Hepatocyte (in vitro differentiated cells): ENCODE results near the gene PSAPL1. TPM values are rescaled to one million over a fixed set of nuclear protein-coding genes. Genes with fewer than 3 reads are reported as not detected.

Source experiments
- DNase-seq: peaks from one replicate; pipeline ENCODE4 v3.0.0-alpha.2; 2016; ENCODE audit warnings: low spot score
- H2AFZ ChIP-seq: fragments of 200-600 bp; sonication (generic); 2 replicates; pipeline ENCODE4 v1.6.0; 2016; ENCODE audit warnings: antibody characterized with exemption, mild to moderate bottlenecking
- H3K27ac ChIP-seq: fragments of 200-600 bp; sonication (generic); 2 replicates; pipeline ENCODE4 v1.5.1; 2016; ENCODE audit warnings: mild to moderate bottlenecking
- H3K27me3 ChIP-seq: fragments of 200-600 bp; sonication (generic); 2 replicates; pipeline ENCODE4 v1.6.1; 2016
- H3K36me3 ChIP-seq: fragments of 200-600 bp; sonication (generic); replicated peaks from 2 replicates; pipeline ENCODE4 v1.5.1; 2016; ENCODE audit warnings: low read depth; ENCODE audit not compliant: insufficient read depth
- H3K4me1 ChIP-seq: fragments of 200-600 bp; sonication (generic); 2 replicates; pipeline ENCODE4 v1.5.1; 2016; ENCODE audit warnings: mild to moderate bottlenecking, moderate library complexity; ENCODE audit not compliant: insufficient read depth
- H3K4me2 ChIP-seq: fragments of 200-600 bp; sonication (generic); 2 replicates; pipeline ENCODE4 v1.6.0; 2016
- H3K4me3 ChIP-seq: fragments of 200-600 bp; sonication (generic); 2 replicates; pipeline ENCODE4 v1.5.1; 2016; ENCODE audit warnings: mild to moderate bottlenecking
- H3K79me2 ChIP-seq: fragments of 200-600 bp; sonication (generic); 2 replicates; pipeline ENCODE4 v1.6.0; 2017; ENCODE audit warnings: mild to moderate bottlenecking
- H3K9me2 ChIP-seq: fragments of 200-600 bp; sonication (generic); replicated peaks from 2 replicates; pipeline ENCODE4 v1.6.0; 2017; ENCODE audit warnings: mild to moderate bottlenecking; ENCODE audit not compliant: insufficient read depth
- H3K9me3 ChIP-seq: fragments of 200-600 bp; sonication (generic); 2 replicates; pipeline ENCODE4 v1.5.1; 2016; ENCODE audit warnings: low read depth, mild to moderate bottlenecking
- H4K20me1 ChIP-seq: fragments of 200-600 bp; sonication (generic); 2 replicates; pipeline ENCODE4 v1.6.0; 2016; ENCODE audit warnings: mild to moderate bottlenecking; ENCODE audit not compliant: insufficient read depth, poor library complexity, severe bottlenecking
- EZH2 ChIP-seq: fragments of 200-600 bp; sonication (generic); IDR thresholded peaks from 2 replicates; pipeline ENCODE4 v1.6.1; 2016; ENCODE audit warnings: antibody characterized with exemption, mild to moderate bottlenecking, borderline replicate concordance
- EZH2phosphoT487 ChIP-seq: fragments of 200-600 bp; sonication (generic); IDR thresholded peaks from one replicate; pipeline ENCODE4 v1.6.1; 2018; ENCODE audit warnings: antibody characterized with exemption, mild to moderate bottlenecking, low read depth, moderate library complexity; ENCODE audit not compliant: unreplicated experiment, severe bottlenecking
- WGBS: methylation state at CpG from one replicate; pipeline ENCODE4 v1.1.6; 2016; ENCODE audit warnings: low lambda C conversion rate; ENCODE audit errors: missing lambda C conversion rate; 5-methylcytosine and 5-hydroxymethylcytosine counted together
- polyA plus RNA-seq: library from polyadenylated mRNA; unstranded; fragments of >200 nt; fragmentation: Nextera tagmentation; extraction: Ambion mirVana; gene quantifications from 2 replicates; pipeline ENCODE4 v1.2.1, GENCODE V29; 2016
- total RNA-seq: library from RNA; depleted of rRNA; stranded (reverse); fragments of >200 nt; gene quantifications from 2 replicates; pipeline ENCODE4 v1.2.3, GENCODE V29; 2014
- TF ChIP-seq, protein P1 (sequence below): fragments of 200-600 bp; sonication (generic); IDR thresholded peaks from 2 replicates; pipeline ENCODE4 v1.5.1; 2016; ENCODE audit warnings: antibody characterized with exemption, mild to moderate bottlenecking; ENCODE audit not compliant: poor library complexity

Gene PSAPL1
- total and polyA plus RNA-seq, 2 experiments from 2014 or later, result 4.3 to 4.4 TPM

DNA sequence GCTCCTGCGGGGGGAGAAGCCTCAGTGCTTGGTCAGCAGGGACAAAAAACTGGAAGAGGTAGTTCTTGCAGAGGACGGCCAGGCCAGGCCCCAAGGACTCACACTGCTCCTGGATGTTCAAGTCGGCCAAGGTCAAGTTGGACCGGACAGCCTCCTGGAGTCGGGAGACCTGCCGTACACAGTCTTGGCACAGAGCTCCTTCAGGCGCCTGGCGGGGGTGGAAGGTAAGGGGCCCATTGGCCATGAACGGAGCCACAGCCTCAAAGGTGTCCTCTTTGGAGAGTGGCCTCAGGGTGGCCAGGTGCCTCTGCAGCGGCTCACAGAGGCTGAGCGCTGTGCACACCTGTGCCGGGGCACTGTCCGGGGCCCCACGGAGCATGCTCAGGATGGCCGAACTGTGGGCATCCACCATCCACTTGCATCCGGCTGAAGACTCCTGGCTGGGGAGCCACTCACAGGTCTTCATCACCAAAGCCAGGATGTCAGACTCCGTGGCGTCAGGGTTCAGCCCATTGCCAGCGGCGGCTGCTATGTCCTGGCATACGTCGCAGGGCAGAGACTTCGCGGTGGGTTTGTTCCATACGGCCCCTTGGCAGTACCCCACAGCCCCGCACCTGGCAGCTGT, 477 bp downstream of the PSAPL1 start:
- Histone ChIP-seq H3K36me3 (no peaks in the 10 kb centered on the region), H3K4me2 (peak overlapping the region; percentile 28), H4K20me1 (no peaks in the 10 kb centered on the region), H3K4me3 (no peak overlapping the region), H3K79me2 (no peaks in the 10 kb centered on the region), H3K27me3 (no peaks in the 10 kb centered on the region), H3K4me1 (peaks cover 35% of the 10 kb centered on the region), H3K9me3 (no peaks in the 10 kb centered on the region), H2AFZ (no peak overlapping the region), H3K9me2 (no peaks in the 10 kb centered on the region), H3K27ac (peak overlapping the region; percentile 98)
- TF ChIP-seq, protein P1, sequence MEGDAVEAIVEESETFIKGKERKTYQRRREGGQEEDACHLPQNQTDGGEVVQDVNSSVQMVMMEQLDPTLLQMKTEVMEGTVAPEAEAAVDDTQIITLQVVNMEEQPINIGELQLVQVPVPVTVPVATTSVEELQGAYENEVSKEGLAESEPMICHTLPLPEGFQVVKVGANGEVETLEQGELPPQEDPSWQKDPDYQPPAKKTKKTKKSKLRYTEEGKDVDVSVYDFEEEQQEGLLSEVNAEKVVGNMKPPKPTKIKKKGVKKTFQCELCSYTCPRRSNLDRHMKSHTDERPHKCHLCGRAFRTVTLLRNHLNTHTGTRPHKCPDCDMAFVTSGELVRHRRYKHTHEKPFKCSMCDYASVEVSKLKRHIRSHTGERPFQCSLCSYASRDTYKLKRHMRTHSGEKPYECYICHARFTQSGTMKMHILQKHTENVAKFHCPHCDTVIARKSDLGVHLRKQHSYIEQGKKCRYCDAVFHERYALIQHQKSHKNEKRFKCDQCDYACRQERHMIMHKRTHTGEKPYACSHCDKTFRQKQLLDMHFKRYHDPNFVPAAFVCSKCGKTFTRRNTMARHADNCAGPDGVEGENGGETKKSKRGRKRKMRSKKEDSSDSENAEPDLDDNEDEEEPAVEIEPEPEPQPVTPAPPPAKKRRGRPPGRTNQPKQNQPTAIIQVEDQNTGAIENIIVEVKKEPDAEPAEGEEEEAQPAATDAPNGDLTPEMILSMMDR, result no peak
- TF ChIP-seq EZH2 (no peak), EZH2phosphoT487 (no peak)
- WGBS, result 88% methylated on average over 26 of the region's 26 CpGs
- DNase-seq, result no peak

DNA sequence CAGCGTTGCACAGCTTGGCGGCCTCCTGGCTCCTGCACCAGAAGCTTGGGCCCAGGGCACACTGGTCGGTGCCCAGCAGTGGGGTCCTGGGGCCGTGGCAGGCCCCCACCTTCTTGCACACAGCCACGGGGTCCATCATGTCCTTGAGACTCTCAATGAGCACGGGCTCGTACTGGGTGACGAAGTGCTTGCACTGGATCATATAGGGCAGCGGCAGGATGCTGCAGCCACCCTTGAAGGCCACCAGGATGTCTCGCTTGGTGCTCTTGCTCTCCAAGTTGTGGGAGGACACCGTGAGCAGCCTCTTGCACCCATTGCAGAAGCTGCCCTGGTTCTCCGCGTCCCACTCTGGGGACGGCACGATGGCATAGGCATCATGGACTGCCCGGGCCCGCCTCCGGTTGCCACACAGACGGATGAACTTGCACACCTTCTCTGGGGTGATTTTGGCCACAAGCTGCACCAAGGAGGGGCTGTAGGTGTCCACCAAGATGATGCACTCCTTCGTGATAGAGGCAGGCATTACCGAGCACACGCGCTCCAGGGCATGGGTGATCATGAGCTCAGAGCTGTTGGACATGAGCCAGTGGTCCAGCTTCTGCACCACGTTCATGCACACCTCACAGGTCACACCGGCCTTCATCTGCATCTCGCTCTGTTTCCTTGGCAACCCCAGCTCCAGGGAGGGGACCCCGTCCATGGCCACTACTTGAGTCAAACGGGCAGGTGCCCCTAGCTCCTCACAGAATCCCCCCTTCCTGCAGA, 1.2 kb downstream of the PSAPL1 start:
- Histone ChIP-seq H3K4me3 (no peak overlapping the region), H2AFZ (no peak overlapping the region), H3K9me3 (no peaks in the 10 kb centered on the region), H3K4me2 (no peak overlapping the region), H4K20me1 (no peaks in the 10 kb centered on the region), H3K4me1 (peaks cover 35% of the 10 kb centered on the region), H3K36me3 (no peaks in the 10 kb centered on the region), H3K9me2 (no peaks in the 10 kb centered on the region), H3K27ac (no peak overlapping the region), H3K27me3 (no peaks in the 10 kb centered on the region), H3K79me2 (no peaks in the 10 kb centered on the region)
- TF ChIP-seq, protein P1, result no peak
- TF ChIP-seq EZH2 (no peak), EZH2phosphoT487 (no peak)
- no peak for DNase-seq
- WGBS, result 97% methylated on average over 28 of the region's 28 CpGs

DNA sequence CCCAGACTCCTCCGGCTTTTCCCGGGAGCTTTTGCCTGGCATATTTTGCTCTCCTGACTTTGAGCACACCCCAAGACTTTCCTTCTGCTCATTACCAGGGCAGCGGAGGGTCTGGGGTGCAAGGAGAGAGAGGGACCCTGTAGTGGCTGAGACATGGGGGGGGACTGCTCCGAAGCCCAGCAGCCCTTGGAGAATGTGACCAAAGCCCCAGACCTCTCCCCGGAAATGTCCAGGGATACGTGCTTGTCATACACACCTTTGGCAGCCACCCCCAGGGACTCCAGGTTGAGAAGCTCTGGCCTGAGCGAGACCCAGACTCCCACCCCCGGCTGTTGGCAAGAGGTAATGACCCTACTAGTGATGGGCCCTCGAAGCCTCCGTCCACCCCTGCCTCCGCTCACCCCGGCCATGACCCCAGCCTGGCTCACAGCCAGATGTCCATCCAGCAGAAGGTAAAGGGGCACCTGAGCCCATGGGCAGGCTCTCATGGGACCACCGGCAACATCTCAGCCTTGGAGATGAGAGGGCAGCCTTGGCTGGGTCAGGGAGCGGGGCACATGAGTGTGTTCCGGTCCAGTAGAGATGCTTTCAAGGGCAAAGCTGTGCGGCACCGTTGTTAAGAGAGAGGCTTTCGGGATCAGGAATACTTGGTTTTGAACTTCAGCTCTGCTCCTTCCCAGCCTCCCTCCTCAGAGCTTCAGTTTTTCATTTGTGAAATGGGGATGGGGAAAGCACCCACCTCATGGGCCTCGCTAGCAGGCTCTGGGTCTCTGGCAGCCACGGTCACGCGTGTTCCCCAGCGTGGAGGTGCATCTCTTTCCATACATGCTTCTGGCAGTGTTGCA, 2.0 kb downstream of the PSAPL1 start:
- WGBS, result 86% methylated on average over 22 of the region's 23 CpGs
- H3K9me2 ChIP-seq, result no peaks in the 10 kb centered on the region
- no peak overlapping the region for H3K27ac ChIP-seq

More for the DNA sequence above, 2.0 kb downstream of the PSAPL1 start:
- H3K9me3 ChIP-seq, result no peaks in the 10 kb centered on the region
- no peaks in the 10 kb centered on the region for H3K79me2 ChIP-seq
- H3K4me3 ChIP-seq, result no peak overlapping the region
- TF ChIP-seq, protein P1, result no peak
- TF ChIP-seq EZH2phosphoT487 (no peak), EZH2 (no peak)
- no peaks in the 10 kb centered on the region for H4K20me1 ChIP-seq
- no peak for DNase-seq
- H3K4me2 ChIP-seq, result no peak overlapping the region
- no peaks in the 10 kb centered on the region for H3K27me3 ChIP-seq
- H3K36me3 ChIP-seq, result no peaks in the 10 kb centered on the region
- no peak overlapping the region for H2AFZ ChIP-seq
- peaks cover 35% of the 10 kb centered on the region for H3K4me1 ChIP-seq
